NOMO-1 (cell line): ENCODE results near the gene VPS41.

Source experiments
- DNase-seq, 2 experiments: peaks; one replicate each; lab custom pipeline; 2025; ENCODE audit not compliant: unreplicated experiment in 2 of 2; lab: John Stamatoyannopoulos, UW

The VPS41 gene

GRCh38 chr7:38907766-38908165, 1.2 kb downstream of the VPS41 start:
- no peak for DNase-seq

- DNase-seq = peak in 1 of 2 experiments; percentile 42
These were observed 1.9 kb downstream of the VPS41 start for GRCh38 chr7:38907066-38907465.

GRCh38 chr7:38905056-38905759, 3.8 kb downstream of the VPS41 start:
- peak in 1 of 2 experiments; percentile 35 for DNase-seq

- no peak for DNase-seq
These were observed 5.9 kb downstream of the VPS41 start for GRCh38 chr7:38903057-38903456.

GRCh38 chr7:38902449-38902848, 6.5 kb downstream of the VPS41 start:
- DNase-seq = no peak

GRCh38 chr7:38893061-38893460, 15.9 kb downstream of the VPS41 start:
- no peak for DNase-seq

GRCh38 chr7:38890597-38890996, 18.4 kb downstream of the VPS41 start:
- no peak for DNase-seq

GRCh38 chr7:38889872-38890432, 19.0 kb downstream of the VPS41 start:
- no peak for DNase-seq

GRCh38 chr7:38889079-38889478, 19.9 kb downstream of the VPS41 start:
- no peak for DNase-seq

GRCh38 chr7:38886265-38886664, 22.7 kb downstream of the VPS41 start:
- no peak for DNase-seq

- no peak for DNase-seq
These were observed 25.3 kb downstream of the VPS41 start for GRCh38 chr7:38883706-38884105.

GRCh38 chr7:38881947-38882684, 26.9 kb downstream of the VPS41 start:
- no peak for DNase-seq

GRCh38 chr7:38881015-38881414, 28.0 kb downstream of the VPS41 start:
- DNase-seq = no peak

- no peak for DNase-seq
These were observed 28.5 kb downstream of the VPS41 start for GRCh38 chr7:38880454-38880853.

GRCh38 chr7:38880035-38880434, 29.0 kb downstream of the VPS41 start:
- no peak for DNase-seq

- no peak for DNase-seq
These were observed 30.1 kb downstream of the VPS41 start for GRCh38 chr7:38878694-38879457.

GRCh38 chr7:38873433-38873832, 35.6 kb downstream of the VPS41 start:
- no peak for DNase-seq

- no peak for DNase-seq
These were observed 36.8 kb downstream of the VPS41 start for GRCh38 chr7:38872202-38872601.

GRCh38 chr7:38870147-38870546, 38.8 kb downstream of the VPS41 start:
- DNase-seq = no peak

- DNase-seq = no peak
These were observed 45.2 kb downstream of the VPS41 start for GRCh38 chr7:38863601-38864291.

GRCh38 chr7:38862666-38863065, 46.3 kb downstream of the VPS41 start:
- no peak for DNase-seq
